Measurements from ENCODE around the gene MYO10. TPM values are rescaled to one million over a fixed set of nuclear protein-coding genes. Genes with fewer than 3 reads are reported as not detected.

Gene MYO10
- total RNA-seq, 1 experiment from 2014 or later, result 89.8 TPM

GRCh38 chr5:16842896-16843295 lies 93.2 kb downstream of the MYO10 start (continued):
- TF ChIP-seq GABPB1 (CRISPR knock-in tag; IDR thresholded peaks at IDR 0.05) (no peak), CDX4 (CRISPR knock-in tag; IDR thresholded peaks at IDR 0.05; ENCODE audit: borderline replicate concordance) (no peak), SP1 (CRISPR knock-in tag; conservative IDR thresholded peaks at IDR 0.05) (no peak), CREM (CRISPR knock-in tag; IDR thresholded peaks at IDR 0.05) (no peak), RELA (CRISPR knock-in tag; IDR thresholded peaks at IDR 0.05; ENCODE audit: borderline replicate concordance) (no peak), FOXP1 (CRISPR knock-in tag; IDR thresholded peaks at IDR 0.05; ENCODE audit: borderline replicate concordance) (no peak), ELF4 (CRISPR knock-in tag; IDR thresholded peaks at IDR 0.05; ENCODE audit: low read depth) (no peak), TP53 (CRISPR knock-in tag; IDR thresholded peaks at IDR 0.05) (no peak)
- TF ChIP-seq, protein P1, sequence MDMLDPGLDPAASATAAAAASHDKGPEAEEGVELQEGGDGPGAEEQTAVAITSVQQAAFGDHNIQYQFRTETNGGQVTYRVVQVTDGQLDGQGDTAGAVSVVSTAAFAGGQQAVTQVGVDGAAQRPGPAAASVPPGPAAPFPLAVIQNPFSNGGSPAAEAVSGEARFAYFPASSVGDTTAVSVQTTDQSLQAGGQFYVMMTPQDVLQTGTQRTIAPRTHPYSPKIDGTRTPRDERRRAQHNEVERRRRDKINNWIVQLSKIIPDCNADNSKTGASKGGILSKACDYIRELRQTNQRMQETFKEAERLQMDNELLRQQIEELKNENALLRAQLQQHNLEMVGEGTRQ (CRISPR knock-in tag; IDR thresholded peaks at IDR 0.05), result no peak

DNA sequence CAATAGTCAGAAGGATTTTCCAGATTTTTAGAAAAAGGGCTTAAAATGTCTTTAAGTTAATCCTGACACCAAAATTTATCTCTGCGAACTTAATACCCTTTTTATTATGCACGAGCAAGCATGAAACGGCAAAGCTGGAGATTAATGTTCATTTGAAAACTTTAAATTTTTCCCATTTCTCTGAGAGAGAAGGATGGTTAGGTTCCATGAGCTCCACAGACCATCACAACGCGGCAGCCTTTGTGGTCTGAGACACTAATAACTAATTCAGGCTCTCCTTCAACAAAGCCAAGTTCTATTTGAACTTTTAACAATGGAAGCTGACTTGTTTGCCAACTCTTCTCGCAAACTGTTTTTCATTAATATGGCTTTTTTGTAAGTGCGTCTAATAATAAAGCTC lies 94.7 kb downstream of the MYO10 start:
- no peaks in the 10 kb centered on the region for H3K36me3 Mint-ChIP-seq
- H3K4me1 Mint-ChIP-seq, result peaks cover 20% of the 10 kb centered on the region
- ChIA-PET CTCF (interaction anchor here (1.4 to 2.4 kb wide), 2 partner anchors 291 to 349 kb away, joined by 5 to 11 read pairs; no protein-coding TSS in a partner anchor), POLR2A (no interaction called here)
- H3K4me3 Mint-ChIP-seq, result no peak overlapping the region
- TF ChIP-seq ZNF532 (CRISPR knock-in tag; IDR thresholded peaks at IDR 0.05; ENCODE audit: borderline replicate concordance), result no peak
- TF ChIP-seq, protein P2, sequence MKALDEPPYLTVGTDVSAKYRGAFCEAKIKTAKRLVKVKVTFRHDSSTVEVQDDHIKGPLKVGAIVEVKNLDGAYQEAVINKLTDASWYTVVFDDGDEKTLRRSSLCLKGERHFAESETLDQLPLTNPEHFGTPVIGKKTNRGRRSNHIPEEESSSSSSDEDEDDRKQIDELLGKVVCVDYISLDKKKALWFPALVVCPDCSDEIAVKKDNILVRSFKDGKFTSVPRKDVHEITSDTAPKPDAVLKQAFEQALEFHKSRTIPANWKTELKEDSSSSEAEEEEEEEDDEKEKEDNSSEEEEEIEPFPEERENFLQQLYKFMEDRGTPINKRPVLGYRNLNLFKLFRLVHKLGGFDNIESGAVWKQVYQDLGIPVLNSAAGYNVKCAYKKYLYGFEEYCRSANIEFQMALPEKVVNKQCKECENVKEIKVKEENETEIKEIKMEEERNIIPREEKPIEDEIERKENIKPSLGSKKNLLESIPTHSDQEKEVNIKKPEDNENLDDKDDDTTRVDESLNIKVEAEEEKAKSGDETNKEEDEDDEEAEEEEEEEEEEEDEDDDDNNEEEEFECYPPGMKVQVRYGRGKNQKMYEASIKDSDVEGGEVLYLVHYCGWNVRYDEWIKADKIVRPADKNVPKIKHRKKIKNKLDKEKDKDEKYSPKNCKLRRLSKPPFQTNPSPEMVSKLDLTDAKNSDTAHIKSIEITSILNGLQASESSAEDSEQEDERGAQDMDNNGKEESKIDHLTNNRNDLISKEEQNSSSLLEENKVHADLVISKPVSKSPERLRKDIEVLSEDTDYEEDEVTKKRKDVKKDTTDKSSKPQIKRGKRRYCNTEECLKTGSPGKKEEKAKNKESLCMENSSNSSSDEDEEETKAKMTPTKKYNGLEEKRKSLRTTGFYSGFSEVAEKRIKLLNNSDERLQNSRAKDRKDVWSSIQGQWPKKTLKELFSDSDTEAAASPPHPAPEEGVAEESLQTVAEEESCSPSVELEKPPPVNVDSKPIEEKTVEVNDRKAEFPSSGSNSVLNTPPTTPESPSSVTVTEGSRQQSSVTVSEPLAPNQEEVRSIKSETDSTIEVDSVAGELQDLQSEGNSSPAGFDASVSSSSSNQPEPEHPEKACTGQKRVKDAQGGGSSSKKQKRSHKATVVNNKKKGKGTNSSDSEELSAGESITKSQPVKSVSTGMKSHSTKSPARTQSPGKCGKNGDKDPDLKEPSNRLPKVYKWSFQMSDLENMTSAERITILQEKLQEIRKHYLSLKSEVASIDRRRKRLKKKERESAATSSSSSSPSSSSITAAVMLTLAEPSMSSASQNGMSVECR (CRISPR knock-in tag; IDR thresholded peaks at IDR 0.05; ENCODE audit: borderline replicate concordance), result no peak
- no peak overlapping the region for H3K27ac Mint-ChIP-seq
- H3K9me3 Mint-ChIP-seq, result no peaks in the 10 kb centered on the region
- DNase-seq (ENCODE audit: low spot score) (no peak), ATAC-seq (no peak)
- no peaks in the 10 kb centered on the region for H3K27me3 Mint-ChIP-seq (ENCODE audit: low read depth)

DNA sequence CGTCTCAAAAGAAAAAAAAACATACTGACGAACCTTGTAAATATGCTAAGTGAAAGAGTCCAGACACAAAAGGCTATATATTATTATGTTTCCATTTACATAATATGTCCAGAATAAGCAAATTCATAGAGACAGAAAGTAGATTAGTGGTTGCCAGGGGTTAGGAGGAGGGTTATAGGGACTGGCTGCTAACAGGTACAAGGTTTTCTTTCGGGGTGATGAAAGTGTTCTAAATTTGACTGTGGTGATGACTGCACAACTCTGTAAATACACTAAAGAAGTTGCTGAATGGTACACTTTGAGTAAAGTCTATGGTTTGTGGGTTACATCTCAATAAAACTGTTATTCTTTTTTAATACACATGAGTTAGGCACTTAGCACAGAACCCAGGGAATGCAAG lies 98.8 kb downstream of the MYO10 start:
- ATAC-seq, result no peak
- H3K27ac Mint-ChIP-seq, result no peak overlapping the region
- no peaks in the 10 kb centered on the region for H3K9me3 Mint-ChIP-seq
- no peak for DNase-seq (ENCODE audit: low spot score)
- ChIA-PET CTCF (no interaction called here), POLR2A (no interaction called here)
- H3K4me3 Mint-ChIP-seq, result no peak overlapping the region
- H3K4me1 Mint-ChIP-seq, result peaks cover 20% of the 10 kb centered on the region
- TF ChIP-seq PRDM15 (CRISPR knock-in tag; IDR thresholded peaks at IDR 0.05) (no peak), CREM (CRISPR knock-in tag; IDR thresholded peaks at IDR 0.05) (no peak)
- H3K27me3 Mint-ChIP-seq (ENCODE audit: low read depth), result no peaks in the 10 kb centered on the region
- H3K36me3 Mint-ChIP-seq, result no peaks in the 10 kb centered on the region
